GM15510 (cell line): ENCODE results near the gene OSBPL9.

Experiments
- POLR2A ChIP-seq: IDR thresholded peaks from 3 replicates; pipeline ENCODE4 v1.6.1; 2011; ENCODE audit warnings: borderline replicate concordance; ENCODE audit not compliant: insufficient read length; ENCODE audit errors: extremely low read depth

The OSBPL9 gene

DNA sequence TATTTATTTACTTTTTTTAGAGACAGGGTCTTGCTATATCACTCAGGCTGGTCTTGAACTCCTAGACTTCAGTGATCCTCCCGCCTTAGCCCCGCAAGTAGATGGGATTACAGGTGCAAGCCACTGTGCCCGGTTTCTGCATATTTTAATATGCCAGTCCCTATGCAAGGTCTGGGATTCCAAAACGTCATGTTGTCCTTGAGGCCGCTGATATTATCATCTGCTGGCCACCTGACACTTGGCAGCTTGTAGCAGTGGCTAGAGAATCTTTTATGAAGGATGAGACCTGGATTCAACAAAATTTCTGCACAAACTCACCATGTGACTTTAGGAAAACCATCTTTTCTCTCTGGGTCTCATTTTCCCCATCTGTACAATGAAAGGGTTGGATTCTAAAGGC lies 32.9 kb upstream of the OSBPL9 start:
- TF ChIP-seq POLR2A, result no peak

DNA sequence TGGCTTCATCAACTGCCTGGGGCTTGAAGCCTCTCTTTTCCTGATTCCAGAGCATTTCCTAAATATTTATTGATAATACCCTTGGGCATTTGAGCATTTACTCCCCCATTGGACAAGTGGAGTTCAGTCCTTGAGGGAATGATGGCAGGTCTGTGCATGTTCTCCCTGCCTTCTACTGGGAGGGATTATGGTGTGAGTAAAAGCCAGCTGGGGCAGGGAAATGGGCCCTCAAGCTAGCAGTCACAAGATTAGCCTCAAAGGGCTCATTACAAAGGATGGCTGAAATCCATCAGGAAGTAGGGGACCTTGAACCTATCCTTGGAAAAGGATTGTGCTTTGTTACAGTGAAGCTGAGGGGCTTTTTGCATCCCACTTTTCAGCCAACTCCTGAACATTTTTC lies 24.2 kb upstream of the OSBPL9 start:
- TF ChIP-seq POLR2A, result no peak

- no peak for TF ChIP-seq POLR2A
Measured at GRCh38 chr1:51594716-51595115, 22.2 kb upstream of the OSBPL9 start.

DNA sequence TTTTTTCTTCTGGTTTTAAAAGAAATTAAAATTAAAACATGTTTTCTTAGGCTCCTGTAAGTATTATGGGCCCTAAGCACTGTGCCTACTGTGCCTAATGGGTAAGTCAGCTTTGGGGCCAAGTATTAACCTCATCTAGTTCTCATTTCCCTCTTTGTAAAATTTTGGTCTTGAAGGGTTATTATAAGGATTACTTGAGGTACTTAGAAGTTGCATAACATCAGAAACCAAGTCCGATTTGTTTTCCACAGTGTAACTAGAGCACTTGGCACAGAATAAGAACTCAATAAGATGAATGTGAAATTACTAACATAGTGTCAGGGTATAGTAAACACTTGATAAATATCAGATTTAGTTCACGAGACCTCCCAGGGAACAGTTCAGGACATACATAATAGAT lies 16.4 kb upstream of the OSBPL9 start:
- TF ChIP-seq POLR2A, result no peak

DNA sequence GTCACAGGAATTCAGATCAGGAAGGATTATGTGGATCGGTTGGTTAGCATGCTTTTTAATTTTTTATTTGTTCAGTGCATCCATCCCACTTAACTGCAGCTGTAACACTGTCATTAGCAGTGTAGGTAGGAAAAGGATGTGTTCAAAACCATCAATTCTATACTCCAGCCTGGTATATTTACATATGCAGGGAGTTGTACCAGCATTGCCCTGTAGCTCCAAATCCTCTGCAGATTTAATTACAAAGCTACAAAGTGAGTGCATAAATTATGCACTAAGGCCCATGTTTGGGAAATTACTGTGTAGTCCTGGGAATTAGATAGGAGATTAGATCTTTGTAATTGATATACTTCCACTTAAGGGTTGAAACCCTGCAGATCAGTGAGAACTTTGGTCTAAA lies 15.9 kb upstream of the OSBPL9 start:
- no peak for TF ChIP-seq POLR2A

DNA sequence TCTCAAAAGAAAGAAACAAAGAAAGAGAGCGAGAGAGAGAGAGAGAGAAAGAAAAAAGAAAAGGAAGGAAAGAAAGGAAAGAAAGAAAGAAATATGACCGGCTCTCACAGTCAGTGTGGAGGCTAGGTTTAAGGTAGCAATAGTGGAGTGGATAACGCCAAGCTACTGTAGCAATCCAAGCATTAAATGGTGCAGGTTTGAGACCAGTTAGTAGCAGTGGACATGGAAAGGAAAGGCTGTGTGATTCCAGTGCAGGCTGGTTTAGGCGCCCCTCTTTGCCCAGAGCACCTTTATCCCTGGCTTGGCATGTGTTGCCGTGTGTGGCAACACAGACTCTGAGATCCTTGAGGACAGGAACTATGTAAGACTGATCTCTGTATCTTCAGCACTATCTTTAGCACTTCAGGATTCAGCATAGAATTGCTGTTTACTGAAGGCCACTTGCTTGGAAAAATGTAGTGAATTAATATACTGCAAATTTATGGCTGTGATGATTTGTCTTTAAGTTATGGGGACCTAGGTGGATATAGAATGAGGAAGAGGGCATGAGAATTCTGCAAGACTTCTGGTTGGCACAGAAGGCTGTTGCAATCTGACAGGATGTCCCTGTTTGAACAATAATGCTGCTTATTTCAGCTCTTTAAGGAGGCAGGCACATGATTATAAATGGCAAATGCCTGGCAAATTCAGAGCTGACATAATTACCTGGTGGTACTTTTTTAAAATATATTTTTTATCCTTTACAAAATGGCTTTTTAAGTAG lies 10.8 kb upstream of the OSBPL9 start:
- TF ChIP-seq POLR2A, result no peak

- TF ChIP-seq POLR2A, result no peak
Measured at GRCh38 chr1:51607681-51608095, 9.2 kb upstream of the OSBPL9 start.

- TF ChIP-seq POLR2A, result no peak
Measured at GRCh38 chr1:51610637-51611036, 6.3 kb upstream of the OSBPL9 start.

DNA sequence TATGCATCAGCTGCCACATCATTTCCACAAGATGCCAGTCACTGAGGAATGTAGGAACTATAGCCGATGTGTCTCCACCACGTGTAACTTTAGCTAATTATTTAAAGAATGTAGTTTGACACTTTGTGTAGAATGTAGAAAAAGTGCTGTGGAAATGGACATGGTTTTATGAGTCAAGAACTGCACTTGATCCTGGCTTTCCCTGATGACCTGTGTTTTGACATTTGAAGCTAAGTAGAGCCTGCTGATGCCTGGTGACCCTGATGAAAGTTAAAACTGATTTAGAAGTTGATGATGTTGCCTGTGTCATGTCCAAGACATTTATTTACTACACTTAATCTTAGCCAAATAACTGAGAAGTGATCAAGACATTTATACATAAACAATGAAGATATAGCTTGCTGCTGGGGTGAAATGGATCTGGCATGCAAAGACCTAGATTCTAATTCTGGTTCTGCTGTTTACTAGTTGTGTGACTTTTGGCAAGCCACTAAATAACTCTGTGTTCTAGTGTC lies 4.4 kb upstream of the OSBPL9 start:
- no peak for TF ChIP-seq POLR2A

DNA sequence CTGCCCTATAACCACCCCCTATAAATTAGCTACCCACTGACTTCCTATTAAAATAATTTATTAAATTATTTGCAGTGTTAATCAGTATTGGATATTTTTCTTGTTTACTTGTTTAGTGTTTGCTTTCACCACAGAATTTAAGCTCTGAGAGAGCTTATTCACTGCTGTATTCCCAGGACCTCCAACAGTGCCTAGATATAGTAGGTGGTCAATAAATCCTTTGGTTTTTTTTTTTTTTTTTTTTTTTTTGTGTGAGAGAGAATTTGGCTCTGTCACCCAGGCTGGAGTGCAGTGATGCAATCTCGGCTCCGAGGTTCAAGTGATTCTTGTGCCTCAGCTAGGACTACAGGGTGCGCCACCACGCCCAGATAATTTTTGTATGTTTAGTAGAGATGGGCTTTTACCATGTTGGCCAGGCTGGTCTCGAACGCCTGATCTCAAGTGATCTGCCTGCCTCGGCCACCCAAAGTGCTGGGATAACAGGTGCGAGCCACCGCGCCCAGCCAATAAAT lies 1.1 kb upstream of the OSBPL9 start:
- no peak for TF ChIP-seq POLR2A

DNA sequence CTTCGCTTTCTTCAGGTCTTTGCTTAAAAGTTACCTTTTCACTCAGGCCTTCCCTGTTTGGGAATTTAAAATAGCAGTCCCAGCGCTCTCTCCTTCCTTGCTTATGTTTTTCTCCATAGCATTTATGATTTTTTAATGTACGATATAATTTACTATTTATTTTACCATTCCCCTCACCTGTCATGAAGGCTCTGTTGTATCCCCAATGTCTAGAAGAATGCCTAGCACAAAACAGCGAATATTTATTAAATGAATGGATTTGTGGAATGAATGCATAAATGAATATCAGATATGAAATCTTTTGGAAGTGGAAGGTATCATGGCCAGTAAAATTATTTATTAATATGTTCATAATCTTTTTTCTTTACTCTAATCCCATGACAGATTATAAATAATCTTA lies 402 bp upstream of the OSBPL9 start:
- TF ChIP-seq POLR2A, result no peak

- TF ChIP-seq POLR2A, result no peak
Measured at GRCh38 chr1:51618715-51619114, 1.8 kb downstream of the OSBPL9 start.

DNA sequence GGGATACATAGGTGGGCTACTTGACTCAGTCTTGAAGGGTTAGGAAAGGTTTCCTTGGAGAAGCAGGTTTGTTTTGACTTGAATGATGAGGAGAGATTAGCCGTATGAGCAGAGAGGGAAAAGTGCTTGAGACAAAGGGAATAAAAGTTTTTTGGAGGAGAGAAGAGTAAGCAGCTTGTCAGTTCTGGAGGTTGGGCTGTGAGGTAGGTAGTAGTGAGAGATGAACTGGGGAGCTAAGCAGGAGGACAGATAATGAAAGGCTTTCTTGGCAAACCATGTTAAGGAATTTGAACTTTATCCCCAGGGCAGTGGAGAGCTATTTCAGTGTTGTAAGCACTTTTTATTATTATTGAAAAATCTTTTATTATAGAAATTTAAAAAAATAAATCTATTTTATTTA lies 3.6 kb downstream of the OSBPL9 start:
- no peak for TF ChIP-seq POLR2A

GRCh38 chr1:51621161-51621560 lies 4.3 kb downstream of the OSBPL9 start:
- TF ChIP-seq POLR2A, result no peak

GRCh38 chr1:51621841-51622454 lies 5.1 kb downstream of the OSBPL9 start:
- no peak for TF ChIP-seq POLR2A

DNA sequence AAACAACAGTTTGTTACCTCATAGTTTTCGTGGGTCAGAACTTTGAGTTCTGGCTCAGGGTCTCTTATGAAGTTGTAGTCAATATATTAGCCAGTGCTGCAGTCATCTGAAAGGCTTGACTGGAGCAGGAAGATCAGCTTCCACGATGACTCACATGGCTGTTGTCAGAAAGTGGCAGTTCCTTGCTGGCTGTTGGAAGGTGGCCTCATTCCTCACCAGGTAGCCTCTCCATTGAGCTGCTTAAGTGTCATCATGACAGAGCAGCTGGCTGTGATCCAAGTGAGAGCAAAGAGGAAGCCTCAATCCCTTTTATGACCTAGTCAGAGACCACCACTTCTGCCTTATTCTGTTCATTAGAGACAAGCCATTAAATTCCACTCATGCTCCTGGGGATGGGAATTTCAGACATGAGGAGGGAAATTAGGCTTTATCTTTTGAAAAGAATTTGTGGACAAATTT lies 5.6 kb downstream of the OSBPL9 start:
- TF ChIP-seq POLR2A, result no peak

DNA sequence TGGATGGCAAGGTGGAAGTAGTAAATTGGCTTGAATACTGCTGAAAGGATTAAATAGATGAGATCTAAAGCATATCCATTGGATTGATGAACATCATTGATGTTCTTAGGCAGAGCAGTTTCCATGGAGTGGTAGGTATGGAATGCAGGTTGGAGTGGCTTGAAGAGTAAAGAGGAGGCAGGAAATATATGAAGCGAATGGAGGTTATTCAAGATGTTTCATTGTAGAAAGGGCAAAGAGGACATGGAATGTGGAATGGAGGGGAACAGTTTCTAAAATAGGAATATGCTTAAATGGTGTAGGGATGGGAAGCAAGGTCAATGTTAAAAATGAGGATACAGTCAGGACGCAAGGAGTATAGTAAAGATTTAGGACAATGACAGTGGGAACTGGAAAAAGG lies 6.1 kb downstream of the OSBPL9 start:
- no peak for TF ChIP-seq POLR2A

- TF ChIP-seq POLR2A, result no peak
Measured at GRCh38 chr1:51623450-51623849, 6.6 kb downstream of the OSBPL9 start.
